Hematopoietic multipotent progenitor cell (in vitro differentiated cells): ENCODE results near the gene SLC5A2. TPM values are rescaled to one million over a fixed set of nuclear protein-coding genes. Genes with fewer than 3 reads are reported as not detected.

Experiments used
- DNase-seq, 3 donors: peaks; one replicate each; pipeline ENCODE4 v3.0.0-alpha.2; 2011 to 2015; ENCODE audit warnings: low read depth in 2 of 3, low spot score in 2 of 3
- total RNA-seq: library from RNA; depleted of rRNA; stranded (reverse); fragments of >200 nt; gene quantifications from one replicate; pipeline ENCODE4 v1.2.3, GENCODE V29; 2012

Gene SLC5A2
- total RNA-seq, 1 donor = 0.81 TPM

- peak in 2 of 3 donors; percentile 98 to 99 for DNase-seq
Observed at GRCh38 chr16:31459687-31460581, 23.0 kb upstream of the SLC5A2 start.

GRCh38 chr16:31460582-31461002, 22.3 kb upstream of the SLC5A2 start:
- peak in 2 of 3 donors; percentile 50 to 74 for DNase-seq

GRCh38 chr16:31461201-31461920, 21.6 kb upstream of the SLC5A2 start:
- no peak for DNase-seq

- no peak for DNase-seq
Observed at GRCh38 chr16:31461921-31462804, 20.8 kb upstream of the SLC5A2 start.

- no peak for DNase-seq
Observed at GRCh38 chr16:31464348-31464769, 18.6 kb upstream of the SLC5A2 start.

- DNase-seq = no peak
Observed at GRCh38 chr16:31464781-31465260, 18.1 kb upstream of the SLC5A2 start.

GRCh38 chr16:31465788-31466370, 17.0 kb upstream of the SLC5A2 start:
- no peak for DNase-seq

GRCh38 chr16:31466381-31466841, 16.5 kb upstream of the SLC5A2 start:
- DNase-seq = no peak

GRCh38 chr16:31467151-31467773, 15.7 kb upstream of the SLC5A2 start:
- peak in 1 of 3 donors; percentile 47 for DNase-seq

- no peak for DNase-seq
Observed at GRCh38 chr16:31467858-31468257, 15.1 kb upstream of the SLC5A2 start.

GRCh38 chr16:31470615-31471014, 12.3 kb upstream of the SLC5A2 start:
- no peak for DNase-seq

- no peak for DNase-seq
Observed at GRCh38 chr16:31471241-31471874, 11.6 kb upstream of the SLC5A2 start.

- no peak for DNase-seq
Observed at GRCh38 chr16:31471875-31472708, 10.8 kb upstream of the SLC5A2 start, which contains the start of gene TGFB1I1. TSS of gene TGFB1I1 (plus strand) at chr16:31472152. CDS start at chr16:31472189, 37 bp downstream.

GRCh38 chr16:31472709-31473203, 10.2 kb upstream of the SLC5A2 start:
- DNase-seq = peak in 2 of 3 donors; percentile 83 to 85

- DNase-seq = no peak
Observed at GRCh38 chr16:31473264-31473984, 9.5 kb upstream of the SLC5A2 start.

GRCh38 chr16:31474173-31474714, 8.7 kb upstream of the SLC5A2 start:
- DNase-seq = no peak
